K562 (cell line): ENCODE data around the gene PRMT2. TPM values are rescaled to one million over a fixed set of nuclear protein-coding genes. Genes with fewer than 3 reads are reported as not detected.

Experiments
- ATAC-seq: fragments of 200-7000 bp; cut with Tn5 transposase; 3 replicates; pipeline ENCODE4 v1.9.1; 2020; ENCODE audit warnings: moderate library complexity
- BruUV-seq: library from RNA; stranded (reverse); fragments of 400-500 nt; replicated peaks from 2 replicates; lab custom pipeline; 2021; lab: Mats Ljungman, UMichigan
- CTCF ChIA-PET: fragments of 300-600 bp; formaldehyde crosslinking; extraction: SDS; loops from one replicate; lab custom pipeline; 2021; ENCODE audit warnings: low intra/inter-chr PET ratio; lab: Yijun Ruan, JAX
- POLR2A ChIA-PET: fragments of 300-600, 350-650 bp; sonication (Branson Sonifier 250); formaldehyde crosslinking; extraction: SDS; loops from one replicate; lab custom pipeline; 2021; ENCODE audit warnings: antibody characterized with exemption, inconsistent platforms; lab: Yijun Ruan, JAX
- DNase-seq, 4 experiments: peaks; one replicate each; pipeline versions ENCODE4 v3.0.0 to v3.0.0-alpha.2; 2011 to 2018; ENCODE audit warnings: low spot score in 3 of 4, mixed read lengths in 3 of 4; ENCODE audit errors: extremely low read depth in 1 of 4
- FAIRE-seq: peaks from 2 replicates; lab custom pipeline; 2011; peaks lifted over from hg19 to GRCh38; lab: Jason Lieb, UNC
- H2AFZ ChIP-seq: 2 replicates; pipeline ENCODE4 v1.6.0; 2011; ENCODE audit warnings: low read depth, low read length, control low read depth, inconsistent platforms
- H3K27ac ChIP-seq: fragments of 200-600 bp; 3 replicates; pipeline ENCODE4 v1.8.0; 2011; ENCODE audit warnings: low read depth, mild to moderate bottlenecking, control low read depth, inconsistent platforms, low read length, moderate library complexity, mixed read lengths; ENCODE audit errors: extremely low read depth
- H3K27me3 ChIP-seq, 2 experiments: fragments of 300-600 bp in 1 of 2; 2 replicates in 1 of 2; 3 replicates in 1 of 2; pipeline versions ENCODE4 v1.6.0 to v1.8.0; 2011; ENCODE audit warnings: inconsistent platforms in 2 of 2, low read length in 2 of 2, mild to moderate bottlenecking in 1 of 2, mixed read lengths in 1 of 2, moderate library complexity in 1 of 2; ENCODE audit not compliant: control insufficient read depth in 2 of 2, insufficient read depth in 2 of 2
- H3K36me3 ChIP-seq: fragments of 300-600 bp; 3 replicates; pipeline ENCODE4 v1.8.0; 2011; ENCODE audit warnings: mild to moderate bottlenecking, low read length, inconsistent platforms; ENCODE audit not compliant: control insufficient read depth, insufficient read depth
- H3K4me1 ChIP-seq, 2 experiments: fragments of 200-600 bp in 1 of 2; replicated peaks in 1 of 2; 2 replicates in 1 of 2; 3 replicates in 1 of 2; pipeline versions ENCODE4 v1.5.1 to v1.8.0; 2011; ENCODE audit warnings: inconsistent platforms in 2 of 2, low read length in 2 of 2, mild to moderate bottlenecking in 1 of 2, mixed read lengths in 1 of 2, moderate library complexity in 1 of 2; ENCODE audit not compliant: control insufficient read depth in 2 of 2, insufficient read depth in 2 of 2
- H3K4me2 ChIP-seq: 2 replicates; pipeline ENCODE4 v1.6.1; 2011; ENCODE audit warnings: low read length, control low read depth, inconsistent platforms, mixed read lengths; ENCODE audit not compliant: insufficient read depth
- H3K4me3 ChIP-seq: fragments of 200-600 bp; sonication (generic), shearing (Covaris generic); 2 replicates; pipeline ENCODE4 v1.5.1; 2016; ENCODE audit warnings: control low read depth, inconsistent platforms
- H3K79me2 ChIP-seq: fragments of 200-600 bp; 3 replicates; pipeline ENCODE4 v1.8.0; 2011; ENCODE audit warnings: low read length, inconsistent platforms; ENCODE audit not compliant: control insufficient read depth, insufficient read depth
- H3K9ac ChIP-seq, 2 experiments: 2 replicates each; pipeline versions ENCODE4 v1.6.0 to v1.6.1; 2011; ENCODE audit warnings: low read depth in 2 of 2, low read length in 2 of 2, control low read depth in 1 of 2, inconsistent platforms in 1 of 2, mild to moderate bottlenecking in 1 of 2, mixed read lengths in 1 of 2; ENCODE audit not compliant: insufficient read depth in 1 of 2
- H3K9me1 ChIP-seq: one replicate; pipeline ENCODE4 v1.6.0; 2011; ENCODE audit warnings: inconsistent platforms, mild to moderate bottlenecking, low read length, moderate library complexity; ENCODE audit not compliant: control insufficient read depth, insufficient read depth
- H3K9me3 ChIP-seq: replicated peaks from 2 replicates; pipeline ENCODE4 v1.5.1; 2011; ENCODE audit warnings: low read depth, low read length, inconsistent platforms; ENCODE audit not compliant: control insufficient read depth, insufficient read depth
- H4K20me1 ChIP-seq: replicated peaks from 2 replicates; pipeline ENCODE4 v1.6.1; 2011; ENCODE audit warnings: low read length, inconsistent platforms, mixed read lengths; ENCODE audit not compliant: control insufficient read depth, insufficient read depth
- GTF2A2 ChIP-seq: IDR thresholded peaks from 2 replicates; pipeline ENCODE4 v1.6.1; 2016; ENCODE audit warnings: mild to moderate bottlenecking, missing genetic modification characterization, missing compliant biosample characterization
- MAFK ChIP-seq: IDR thresholded peaks from 2 replicates; pipeline ENCODE4 v1.6.1; 2011; ENCODE audit warnings: low read length, improper control_type of control experiment
- TAL1 ChIP-seq: fragments of 450-650 bp; IDR thresholded peaks from 2 replicates; pipeline ENCODE4 v1.6.1; 2016; ENCODE audit warnings: mild to moderate bottlenecking
- THRB ChIP-seq: fragments of 450-650 bp; formaldehyde crosslinking; conservative IDR thresholded peaks from 2 replicates; pipeline ENCODE4 v1.4.0; 2022; ENCODE audit warnings: mild to moderate bottlenecking, missing genetic modification characterization
- WGBS: fragments of 100-300 bp; shearing (Covaris generic); methylation state at CpG from one replicate; pipeline ENCODE4 v1.1.6; 2016; ENCODE audit warnings: low coverage, mixed read lengths; ENCODE audit not compliant: insufficient coverage; ENCODE audit errors: missing lambda C conversion rate; 5-methylcytosine and 5-hydroxymethylcytosine counted together
- in situ Hi-C: fragments of 300-500 bp; cut with MboI; formaldehyde crosslinking; loops from 4 replicates; pipeline ENCODE4 v1.15.0; 2018; ENCODE audit warnings: inconsistent platforms, mixed read lengths
- intact Hi-C: fragments of 100-400 bp; cut with micrococcal nuclease; formaldehyde crosslinking; loops from 2 replicates; pipeline ENCODE4 v1.14.2; 2022
- polyA plus RNA-seq, 8 experiments: library from polyadenylated mRNA; depleted of rRNA in 4 of 8; stranded (reverse) in 5 of 8; unstranded in 3 of 8; fragments of >200 nt; fragmentation: Nextera tagmentation in 2 of 8; fragmentation: Illumina TruSeq in 1 of 8; extraction: Ambion mirVana in 2 of 8; extraction: Trizol in 1 of 8; gene quantifications; 2 replicates each; pipeline versions ENCODE4 v1.2.1 to v1.2.3, GENCODE V29; 2011 to 2014; ENCODE audit warnings: inconsistent platforms in 1 of 8, missing spikeins in 1 of 8
- total RNA-seq, 7 experiments: library from RNA; depleted of rRNA in 6 of 7; stranded (reverse); fragments of >200 nt in 6 of 7; fragmentation: Illumina TruSeq in 2 of 7; extraction: Trizol in 2 of 7; gene quantifications; 2 replicates each; pipeline versions ENCODE4 v1.2.1 to v1.2.3, GENCODE V29; 2011 to 2021; ENCODE audit warnings: low replicate concordance in 1 of 7

PRMT2 gene
- total and polyA plus RNA-seq, 9 of the 15 experiments (the other 6 are each of a cell fraction or from before 2014, with no cell fraction given), result 37.2 to 85.7 (median 59.3) TPM

GRCh38 chr21:46641656-46642055 is 6.2 kb downstream of the PRMT2 start:
- BruUV-seq, result no TSS peak
- Histone ChIP-seq H4K20me1 (no peaks in the 10 kb centered on the region), H3K4me2 (no peak overlapping the region), H3K79me2 (peaks cover 36% of the 10 kb centered on the region), H3K27me3 (no peaks in the 10 kb centered on the region), H3K4me3 (no peak overlapping the region), H3K4me1 (peaks cover 0 to 17% of the 10 kb centered on the region in 2 experiments; a peak in 2 of 5 replicates), H2AFZ (no peak overlapping the region), H3K9me1 (no peaks in the 10 kb centered on the region), H3K9ac (no peak overlapping the region), H3K9me3 (no peaks in the 10 kb centered on the region), H3K27ac (no peak overlapping the region), H3K36me3 (peaks cover 65% of the 10 kb centered on the region)
- ATAC-seq (no peak), DNase-seq (no peak), FAIRE-seq (no peak)
- ChIA-PET CTCF (no interaction called here), POLR2A (no interaction called here)
- in situ Hi-C loops, result no loop called here
- intact Hi-C loops, result no loop called here
- TF ChIP-seq TAL1, result no peak
- no peak for TF ChIP-seq MAFK
- TF ChIP-seq THRB (CRISPR knock-in tag), result 0 out of 2 replicates have a peak, but pooled peaks have one; percentile 41
- no peak for TF ChIP-seq GTF2A2 (tag)
- WGBS, result 82% methylated on average over 6 of the region's 8 CpGs
